Activated CD8-positive, alpha-beta memory T cell treated with anti-CD3 and anti-CD28 coated beads, Interleukin-2, amount 50 U/mL, for 1 hour (primary cell): ENCODE results near the gene LRCH4.
A peak's percentile ranks its signal among the peaks of the same experiment; 100 is the strongest.

Experiments used
- DNase-seq: peaks from one replicate; pipeline ENCODE4 v3.0.0-alpha.2; 2020; ENCODE audit errors: extremely low read depth

Gene LRCH4

DNA sequence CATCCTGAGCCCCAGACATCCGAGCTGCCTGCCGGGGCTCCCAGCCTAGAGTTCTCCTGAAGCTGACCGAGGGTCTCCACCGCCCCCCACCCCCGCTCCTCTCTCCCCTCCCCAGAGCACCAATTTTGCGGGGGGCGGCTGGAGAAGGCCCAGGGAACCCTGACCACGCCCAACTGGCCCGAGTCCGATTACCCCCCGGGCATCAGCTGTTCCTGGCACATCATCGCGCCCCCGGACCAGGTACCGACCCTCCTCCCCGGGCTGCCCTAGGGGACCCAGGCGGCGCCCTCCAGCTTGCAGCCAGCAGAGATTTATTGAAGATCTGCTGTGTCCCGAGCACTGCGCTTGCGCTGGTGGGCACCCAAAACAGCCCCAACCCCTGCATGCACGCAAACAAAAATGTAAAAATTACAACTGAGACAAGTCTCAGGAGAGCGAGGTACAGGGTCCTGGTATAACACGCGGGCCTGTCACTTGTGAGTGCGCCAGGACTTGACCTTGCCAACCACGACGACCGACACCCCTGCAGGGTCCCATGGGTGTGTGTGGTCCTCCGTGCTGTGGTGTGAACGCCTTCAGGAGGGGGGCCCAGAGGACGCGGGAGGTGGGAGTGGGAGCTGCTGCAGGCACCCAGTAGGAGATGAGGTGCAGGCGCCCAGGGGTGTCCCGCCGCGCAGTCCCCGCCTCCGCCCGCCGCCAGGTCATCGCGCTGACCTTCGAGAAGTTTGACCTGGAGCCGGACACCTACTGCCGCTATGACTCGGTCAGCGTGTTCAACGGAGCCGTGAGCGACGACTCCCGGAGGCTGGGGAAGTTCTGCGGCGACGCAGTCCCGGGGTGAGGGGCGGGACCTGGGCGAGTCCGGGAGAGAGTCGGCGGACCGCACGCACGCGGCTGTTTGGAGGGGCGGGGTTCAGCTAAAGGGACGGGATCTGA lies 19.3 kb upstream of the LRCH4 start:
- no peak for DNase-seq

DNA sequence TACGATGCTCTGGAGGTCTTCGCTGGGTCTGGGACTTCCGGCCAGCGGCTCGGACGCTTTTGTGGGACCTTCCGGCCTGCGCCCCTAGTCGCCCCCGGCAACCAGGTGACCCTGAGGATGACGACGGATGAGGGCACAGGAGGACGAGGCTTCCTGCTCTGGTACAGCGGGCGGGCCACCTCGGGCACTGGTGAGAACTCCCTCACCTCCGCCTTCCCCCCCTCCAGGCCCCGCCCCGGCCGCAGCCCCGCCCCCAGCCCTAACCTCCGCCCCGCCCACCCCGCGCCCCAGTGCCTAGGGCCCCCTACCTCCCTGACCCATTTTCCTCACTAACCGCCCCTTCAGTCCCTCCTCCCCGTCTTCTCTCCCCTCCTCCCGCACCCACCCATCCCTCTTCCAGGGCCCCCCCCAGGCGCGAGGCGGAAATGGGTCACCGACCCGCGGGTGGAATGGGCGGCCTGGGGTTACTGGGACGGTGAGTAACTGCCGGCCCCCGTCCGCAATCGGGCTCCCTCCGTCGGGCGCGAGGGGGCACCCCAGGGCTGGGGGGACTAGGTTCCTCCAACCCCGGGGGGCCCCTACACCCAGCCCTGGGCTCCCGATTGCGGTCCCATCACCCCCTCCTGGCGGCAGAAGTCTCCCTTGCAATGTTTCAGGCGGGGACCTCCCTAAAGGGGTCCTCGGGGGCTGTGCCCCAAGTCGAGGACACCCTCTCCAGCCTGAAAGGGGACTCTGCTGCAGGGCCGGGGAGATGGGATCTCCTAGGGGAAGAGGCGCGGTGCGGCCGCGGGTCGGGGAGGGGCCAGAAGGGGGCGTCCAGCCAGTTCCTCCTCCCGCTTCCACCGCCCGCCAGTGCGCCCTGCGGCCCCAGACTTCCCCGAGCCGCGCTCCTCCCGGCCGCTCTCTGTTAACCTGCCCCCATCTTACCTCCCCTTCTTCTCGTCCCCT lies 18.4 kb upstream of the LRCH4 start:
- no peak for DNase-seq

DNA sequence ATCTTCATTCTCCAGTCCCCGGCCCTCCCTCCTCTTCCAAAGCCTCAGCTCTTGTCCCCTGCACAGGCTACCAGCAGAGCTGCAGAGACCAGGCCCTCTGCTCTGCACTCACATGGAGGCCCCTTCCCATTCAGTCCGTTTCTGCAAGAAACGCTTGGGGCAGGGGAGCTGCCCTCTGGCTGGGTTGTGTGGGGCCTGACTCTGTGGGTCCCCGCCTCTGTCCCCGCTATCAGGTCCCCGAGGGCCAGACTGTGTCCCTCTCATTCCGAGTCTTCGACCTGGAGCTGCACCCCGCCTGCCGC lies 17.7 kb upstream of the LRCH4 start:
- DNase-seq, result no peak

DNA sequence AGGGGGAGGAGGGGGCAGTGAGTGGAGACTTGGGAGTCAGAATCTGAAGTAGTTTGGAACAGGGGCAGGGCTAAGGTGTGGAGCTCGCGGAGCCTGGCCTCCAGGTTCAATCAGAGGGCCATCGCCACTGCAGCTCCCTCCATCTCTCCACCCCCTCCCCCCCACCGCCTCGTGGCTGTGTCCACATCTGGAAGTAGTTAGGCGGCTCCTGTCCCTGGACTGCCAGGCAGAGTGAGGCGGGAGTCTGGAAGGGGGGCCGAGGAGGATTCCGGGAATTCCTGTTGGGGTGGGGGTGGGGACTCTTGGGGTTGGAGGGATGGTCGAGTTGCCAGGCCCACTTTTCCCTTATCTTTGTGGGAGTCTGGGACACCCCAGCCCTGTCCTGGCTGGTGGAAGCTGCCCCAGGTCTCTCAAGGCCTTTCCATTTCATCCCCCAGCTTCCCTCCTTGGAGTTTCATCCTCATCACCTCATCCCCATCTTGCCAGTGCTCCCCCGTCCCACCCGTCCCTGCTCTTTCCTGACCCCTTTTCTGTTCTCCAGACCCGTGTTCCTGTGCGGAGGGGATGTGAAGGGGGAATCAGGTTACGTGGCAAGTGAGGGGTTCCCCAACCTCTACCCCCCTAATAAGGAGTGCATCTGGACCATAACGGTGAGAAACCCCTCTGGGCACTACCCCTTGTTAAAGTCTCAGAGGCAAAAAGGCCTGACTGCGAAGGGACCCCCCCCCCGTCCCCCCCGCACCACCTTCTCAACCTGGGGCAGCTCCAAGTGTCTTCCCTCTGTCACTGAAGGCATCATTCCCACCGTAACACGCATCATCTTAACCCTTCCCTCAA lies 17.2 kb upstream of the LRCH4 start:
- no peak for DNase-seq

DNA sequence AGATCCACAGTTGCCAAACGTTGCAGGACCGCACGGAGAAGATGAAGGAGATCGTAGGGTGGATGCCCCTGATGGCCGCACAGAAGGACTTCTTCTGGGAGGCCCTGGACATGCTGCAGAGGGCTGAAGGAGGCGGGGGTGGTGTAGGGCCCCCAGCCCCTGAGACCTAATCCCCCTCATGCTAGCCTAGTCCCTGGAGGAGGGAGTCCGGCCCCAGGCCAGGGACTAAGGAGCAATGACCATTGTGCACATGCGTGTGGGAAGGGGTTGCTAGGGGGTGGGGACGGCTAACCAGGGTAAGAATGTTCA lies 14.8 kb upstream of the LRCH4 start:
- DNase-seq, result no peak

DNA sequence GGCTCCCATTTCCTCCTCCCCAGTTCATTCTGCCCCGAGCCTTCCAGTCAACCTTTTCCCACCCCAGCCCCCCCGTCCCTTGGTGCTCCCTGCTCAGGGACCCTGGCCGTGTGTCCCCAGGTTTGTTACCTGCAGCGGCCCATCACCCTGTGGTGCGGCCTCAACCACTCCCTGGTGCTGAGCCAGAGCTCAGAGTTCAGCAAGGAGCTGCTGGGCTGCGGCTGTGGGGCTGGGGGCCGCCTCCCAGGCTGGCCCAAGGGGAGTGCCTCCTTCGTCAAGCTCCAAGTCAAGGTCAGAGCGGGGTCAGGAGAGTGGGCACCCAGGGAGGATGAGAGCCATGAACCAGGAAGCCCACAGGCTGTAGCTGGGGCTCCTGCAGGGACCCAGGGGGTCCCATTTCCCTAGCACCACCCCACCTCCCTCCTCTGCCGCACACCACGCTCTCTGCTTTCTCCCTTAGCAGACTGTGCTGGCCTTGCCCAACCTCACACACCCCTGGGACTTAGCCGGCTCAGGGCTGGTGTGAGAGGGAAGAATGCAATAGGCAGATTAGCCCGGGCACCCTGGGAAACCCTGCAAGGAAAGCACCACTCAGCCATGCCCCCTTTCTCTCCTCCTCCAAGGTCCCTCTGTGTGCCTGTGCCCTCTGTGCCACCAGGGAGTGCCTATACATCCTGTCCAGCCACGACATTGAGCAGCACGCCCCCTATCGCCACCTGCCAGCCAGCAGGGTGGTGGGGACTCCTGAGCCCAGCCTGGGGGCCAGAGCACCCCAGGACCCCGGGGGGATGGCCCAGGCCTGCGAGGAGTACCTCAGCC lies 14.2 kb upstream of the LRCH4 start:
- no peak for DNase-seq

DNA sequence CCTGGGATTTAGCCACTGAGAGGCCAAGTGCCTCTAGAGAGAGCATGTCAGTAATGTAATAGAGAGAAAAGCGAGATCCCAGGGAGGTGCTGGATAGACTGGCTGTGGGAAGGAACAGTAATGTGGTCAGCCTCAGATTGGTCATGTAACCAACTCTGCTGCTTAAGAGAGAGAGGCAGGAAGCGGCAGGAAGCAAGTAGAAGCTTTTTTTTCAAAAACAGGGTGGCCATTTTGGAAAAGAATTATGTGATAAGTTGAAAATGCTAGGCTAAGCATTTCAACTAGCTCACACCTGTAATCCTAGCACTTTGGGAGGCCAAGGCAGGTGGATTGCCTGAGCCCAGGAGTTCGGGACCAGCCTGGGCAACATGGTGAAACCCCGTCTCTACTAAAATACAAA lies 12.5 kb upstream of the LRCH4 start:
- no peak for DNase-seq

DNA sequence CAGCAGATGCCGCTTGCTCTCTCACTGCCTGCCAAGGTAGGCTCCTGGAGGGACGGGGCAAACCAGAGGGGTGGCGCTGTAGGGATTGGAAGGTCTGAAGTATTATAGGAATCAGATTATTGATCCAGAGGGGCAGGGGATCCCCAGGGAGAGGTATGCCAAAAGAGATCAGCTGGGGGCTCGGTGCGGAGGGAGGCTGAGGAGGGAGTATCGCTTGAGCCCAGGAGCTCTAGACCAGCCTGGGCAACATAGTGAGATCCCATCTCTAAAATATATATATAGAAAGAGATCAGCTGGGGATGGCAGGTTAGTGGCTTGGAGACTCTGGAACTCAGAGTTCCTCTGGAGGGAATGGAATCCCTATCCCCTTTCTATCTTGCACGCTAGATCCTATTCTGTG lies 9.3 kb upstream of the LRCH4 start:
- no peak for DNase-seq

DNA sequence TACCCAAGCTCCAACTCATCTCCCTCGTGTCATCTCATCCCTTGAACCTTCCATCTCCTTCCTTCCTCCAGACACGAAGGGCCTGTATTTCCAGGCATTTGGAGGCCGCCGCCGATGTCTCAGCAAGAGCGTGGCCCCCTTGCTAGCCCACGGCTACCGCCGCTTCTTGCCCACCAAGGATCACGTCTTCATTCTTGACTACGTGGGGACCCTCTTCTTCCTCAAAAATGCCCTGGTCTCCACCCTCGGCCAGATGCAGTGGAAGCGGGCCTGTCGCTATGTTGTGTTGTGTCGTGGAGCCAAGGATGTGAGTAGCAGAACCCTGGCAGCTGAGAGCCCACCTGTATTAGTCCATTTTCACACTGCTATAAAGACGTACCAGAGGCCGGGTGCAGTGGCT lies 5.7 kb upstream of the LRCH4 start:
- no peak for DNase-seq

DNA sequence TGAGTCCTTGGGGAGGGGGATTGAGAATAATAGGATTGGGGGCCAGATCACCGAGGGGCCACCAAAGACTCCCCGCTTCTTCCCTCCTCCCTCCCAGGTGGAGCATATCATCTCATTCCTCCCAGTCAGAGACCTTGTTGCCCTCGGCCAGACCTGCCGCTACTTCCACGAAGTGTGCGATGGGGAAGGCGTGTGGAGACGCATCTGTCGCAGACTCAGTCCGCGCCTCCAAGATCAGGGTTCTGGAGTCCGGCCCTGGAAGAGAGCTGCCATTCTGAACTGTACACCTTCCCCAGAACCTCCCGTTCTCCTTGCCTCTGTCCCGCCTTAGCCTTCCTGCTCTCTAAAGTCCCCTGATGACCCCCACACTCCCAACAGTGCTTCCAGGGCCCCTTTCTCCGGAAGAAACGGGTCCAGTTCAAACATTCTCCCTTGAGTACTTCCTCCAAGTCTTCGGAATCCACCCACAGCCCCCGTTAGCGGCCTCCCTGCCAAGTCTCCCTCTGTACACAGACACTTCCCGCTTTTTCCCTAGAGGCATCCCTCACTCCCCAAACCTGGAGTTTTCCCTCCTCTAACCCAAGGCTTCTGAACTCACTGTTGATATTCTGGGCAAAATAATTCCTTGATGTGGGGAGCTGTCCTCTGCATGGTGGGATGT lies 4.3 kb upstream of the LRCH4 start:
- no peak for DNase-seq

DNA sequence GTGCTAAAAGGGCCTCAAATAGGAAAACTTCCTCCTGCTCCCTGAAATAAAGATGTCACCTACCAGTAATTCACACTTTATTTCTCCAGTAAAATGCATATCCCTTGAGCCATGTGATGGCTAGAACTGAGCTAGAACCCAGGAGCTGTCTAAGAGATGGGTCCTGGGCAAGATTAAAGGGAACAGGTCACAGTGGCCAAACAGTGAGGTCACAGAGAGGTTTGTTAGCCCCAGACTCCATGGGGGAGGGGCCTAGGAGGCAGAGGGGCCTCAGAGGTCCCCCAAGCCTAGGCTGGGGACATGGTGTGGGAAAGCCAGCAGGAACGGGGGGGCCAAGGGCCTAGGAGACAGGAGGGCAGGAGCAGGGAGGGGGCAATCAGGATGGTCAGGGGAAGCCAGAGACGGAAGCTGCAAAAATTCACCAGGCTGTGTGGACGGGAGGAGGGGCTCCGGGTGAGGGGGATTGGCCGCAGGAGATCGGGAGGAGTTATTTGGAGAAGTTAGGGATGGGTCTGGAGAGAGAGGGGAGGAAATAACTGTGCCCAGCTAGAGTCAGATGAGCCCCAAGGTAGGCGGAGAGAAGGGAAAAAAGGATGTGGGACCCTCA lies 3.5 kb upstream of the LRCH4 start:
- DNase-seq, result no peak

DNA sequence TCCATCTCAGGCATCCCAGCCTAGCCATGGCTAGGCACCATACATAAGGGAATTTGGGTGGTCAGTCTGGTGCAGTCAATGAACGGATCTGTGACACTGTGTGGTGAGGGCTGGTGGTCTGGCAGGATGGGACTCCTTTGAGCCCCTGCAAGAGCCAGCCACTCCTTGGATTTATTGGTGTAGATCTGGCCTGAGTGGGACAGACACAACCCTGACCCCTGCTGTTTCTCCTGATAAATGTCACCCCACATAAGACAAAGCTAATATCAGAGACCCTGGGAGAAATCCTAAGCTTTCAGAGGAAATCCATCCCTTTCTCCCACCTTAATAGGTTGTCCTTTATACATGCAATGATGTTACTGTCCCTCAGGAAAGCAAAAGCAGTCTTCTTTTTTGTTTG lies 2.5 kb upstream of the LRCH4 start:
- no peak for DNase-seq

DNA sequence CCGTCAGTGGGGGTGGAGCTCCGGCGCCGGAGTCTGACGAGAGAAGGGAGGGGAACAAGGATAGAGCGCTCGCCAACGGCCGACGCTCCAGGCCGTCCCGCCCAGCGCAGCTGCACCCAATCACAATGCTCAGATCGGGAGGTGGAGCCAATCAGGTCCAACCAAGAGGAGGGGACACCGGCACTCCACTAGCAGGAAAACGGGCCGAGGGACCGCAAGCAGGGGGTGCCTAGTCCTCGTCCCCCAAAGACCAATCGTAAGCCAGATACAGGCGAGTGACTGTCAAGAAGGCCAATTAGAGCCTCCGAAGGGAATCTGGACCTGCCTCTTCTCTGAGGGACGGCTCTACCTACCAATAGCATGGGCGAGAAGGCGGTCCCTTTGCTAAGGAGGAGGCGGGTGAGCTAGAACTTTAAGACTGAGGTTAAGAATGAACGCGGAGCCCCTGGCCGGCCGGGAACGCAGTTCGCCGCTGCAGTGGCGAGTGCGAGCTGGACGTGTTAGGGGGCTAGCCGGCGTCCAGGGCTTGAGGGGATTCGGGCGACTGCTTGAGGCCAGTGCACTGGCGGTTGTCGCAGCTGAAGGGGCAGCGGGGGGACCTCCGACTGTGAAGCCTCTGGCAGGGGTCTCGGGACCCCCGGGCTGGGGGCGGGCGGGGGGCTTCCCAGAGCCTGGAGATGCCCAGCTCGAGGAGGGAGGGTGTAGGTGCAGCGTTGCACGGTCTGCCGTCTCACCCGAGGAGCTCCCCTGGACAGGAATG lies 517 bp upstream of the LRCH4 start, which contains the start of gene FBXO24:
Gene FBXO24 (plus strand): TSS at position 63 of the 760 bp plus-strand sequence. CDS start 298 bp downstream, at position 361.
- peak; percentile 99 for DNase-seq

DNA sequence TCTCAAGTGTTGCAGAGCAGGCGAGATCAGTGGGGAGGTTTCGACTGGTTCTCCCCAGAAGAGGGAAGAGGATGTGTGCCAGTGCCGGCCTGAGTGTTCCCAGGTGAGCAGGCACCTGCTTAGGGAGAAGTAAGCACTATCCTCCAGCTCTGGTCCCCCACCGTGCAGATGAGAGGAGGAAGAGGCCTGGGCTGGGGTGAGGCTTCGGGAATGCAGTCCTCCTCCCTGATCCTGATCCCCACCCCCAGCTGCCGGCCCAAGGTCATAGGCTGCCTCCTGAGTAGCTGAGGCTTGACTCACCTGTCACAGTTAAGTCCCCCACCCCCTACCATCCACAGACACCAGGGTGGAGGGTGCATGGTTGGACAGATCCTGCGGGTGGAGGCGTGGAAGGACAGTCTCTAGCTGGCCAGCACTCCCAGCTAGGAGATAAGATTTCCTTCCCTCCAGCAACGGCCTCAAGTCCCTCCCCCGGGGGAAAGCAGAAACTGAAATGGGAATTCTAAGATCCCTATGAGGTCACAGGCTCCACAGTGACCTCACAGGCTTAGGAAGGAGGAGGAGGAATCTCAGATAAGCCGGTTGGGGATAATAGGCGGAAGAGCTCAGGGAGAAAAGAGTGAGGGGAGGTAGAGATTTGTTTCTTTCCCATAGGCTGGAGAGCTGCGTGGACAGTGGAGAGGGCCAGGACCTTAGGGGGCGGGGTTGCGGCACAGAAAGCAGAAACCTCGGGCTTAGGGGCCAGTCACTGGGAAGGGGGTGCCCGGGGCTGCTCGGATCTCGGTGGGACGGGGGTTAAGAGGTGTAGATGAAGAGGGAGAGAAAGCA lies 1.0 kb downstream of the LRCH4 start:
- DNase-seq, result no peak

DNA sequence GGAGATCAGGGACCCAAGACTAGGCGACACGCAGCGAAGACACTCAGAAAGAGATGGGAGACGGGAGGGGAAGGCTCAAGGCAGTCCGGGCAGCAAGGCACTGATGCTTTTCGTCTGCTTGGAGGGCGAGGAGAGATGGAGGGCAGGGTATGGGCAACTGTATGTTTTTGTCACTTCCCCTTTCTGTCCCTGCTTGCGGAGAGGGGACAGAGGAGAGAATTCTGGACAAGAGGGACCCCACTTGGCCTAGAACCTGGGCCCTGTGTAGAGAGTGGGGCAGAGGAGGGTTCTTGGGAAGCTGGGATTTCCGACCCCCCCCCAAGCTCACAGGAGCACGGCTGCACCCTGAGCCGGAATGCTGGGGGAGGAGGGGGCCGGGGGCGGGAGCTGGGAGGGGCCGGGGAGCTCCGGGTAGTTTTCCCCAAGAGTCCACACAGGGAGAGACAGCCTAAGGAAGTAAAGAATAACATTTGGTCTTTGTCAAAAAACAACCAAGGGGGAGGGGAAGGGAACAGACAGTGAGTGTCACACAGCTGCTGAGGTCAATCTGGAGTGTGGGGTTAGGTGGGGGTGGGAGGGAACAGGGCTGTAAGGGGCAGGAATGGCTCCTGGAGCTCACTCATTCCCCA lies 1.8 kb downstream of the LRCH4 start:
- no peak for DNase-seq

DNA sequence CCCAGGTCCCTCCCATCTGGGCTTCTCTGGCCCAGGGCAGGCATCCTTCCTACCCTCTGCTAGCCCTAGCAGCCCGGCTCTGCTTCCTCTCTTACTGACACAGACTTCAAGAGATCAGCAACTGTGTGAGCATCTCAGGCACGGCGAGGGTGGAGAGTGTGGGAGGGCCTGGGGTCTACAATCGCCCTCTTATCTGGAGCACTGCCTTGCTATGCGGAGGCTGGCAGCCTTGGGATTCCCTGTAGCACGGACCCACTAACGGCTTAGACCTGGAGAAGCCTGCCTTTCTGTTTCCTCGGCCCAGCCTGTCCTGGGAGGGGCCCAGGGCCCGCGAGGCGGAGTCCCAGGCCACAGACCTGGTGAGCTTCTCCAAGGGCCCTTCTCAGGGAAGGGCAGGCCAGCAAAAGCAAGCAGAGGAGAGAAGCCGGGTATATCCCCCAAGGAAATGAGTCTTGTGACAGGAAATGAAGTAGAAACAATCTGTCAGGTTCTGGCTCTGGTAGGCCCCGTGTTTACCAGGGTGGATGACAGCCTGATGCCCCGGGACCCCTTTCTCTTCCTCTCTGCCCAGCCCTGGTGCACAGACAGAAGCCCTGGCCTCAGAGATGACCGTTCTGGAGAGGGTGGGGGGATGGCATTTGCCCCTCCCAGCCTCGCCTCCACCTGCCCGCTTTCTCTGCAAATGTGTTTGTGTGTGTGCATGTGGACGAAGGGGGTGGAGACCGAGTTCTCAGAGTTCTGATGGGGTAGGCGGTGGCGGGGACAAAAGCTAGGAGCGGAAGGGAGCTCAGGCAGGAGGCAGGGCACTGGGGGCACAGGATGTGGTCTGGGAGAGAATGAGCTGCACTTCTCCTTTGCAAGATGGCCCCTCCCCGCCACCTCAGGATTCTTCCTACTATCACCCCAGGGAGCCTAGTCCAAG lies 2.5 kb downstream of the LRCH4 start:
- no peak for DNase-seq

DNA sequence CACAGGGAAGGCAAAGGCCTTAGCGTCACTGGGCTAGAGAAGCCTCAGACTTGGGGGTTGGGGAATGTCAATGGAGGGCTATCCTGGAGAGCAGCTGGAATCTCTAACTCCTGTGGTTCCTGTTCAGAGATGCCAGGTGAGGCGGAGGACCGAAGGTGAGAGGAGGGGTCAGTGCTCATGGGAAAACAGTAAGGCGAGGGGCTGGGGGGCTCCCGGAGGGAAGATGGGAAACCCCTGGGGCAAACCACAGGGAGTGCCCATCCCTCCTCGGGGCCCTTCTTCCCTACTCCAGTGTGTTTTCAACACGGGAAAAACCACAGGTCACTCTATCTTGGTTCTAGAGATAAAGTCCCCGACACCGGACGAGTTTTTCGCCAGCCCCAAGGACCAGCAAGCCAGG lies 3.3 kb downstream of the LRCH4 start:
- no peak for DNase-seq
